Neutrophil (primary cell): ENCODE measurements around the gene SPANXD.
"Not testable (repeated sequence)": the region's sequence is repeated elsewhere in the genome, so short reads cannot be mapped to it uniquely, and the experiment has no call there.

Source experiments
- H3K27ac ChIP-seq: fragments of 200-600 bp; sonication (generic); 2 replicates; pipeline ENCODE4 v1.5.1; 2016; ENCODE audit warnings: mild to moderate bottlenecking, moderate library complexity
- H3K27me3 ChIP-seq: fragments of 200-600 bp; sonication (generic); 2 replicates; pipeline ENCODE4 v1.6.0; 2016; ENCODE audit warnings: mild to moderate bottlenecking
- H3K36me3 ChIP-seq: fragments of 200-600 bp; sonication (generic); 2 replicates; pipeline ENCODE4 v1.5.1; 2017
- H3K4me1 ChIP-seq, 2 experiments: fragments of 200-600 bp in 1 of 2; sonication (generic) in 1 of 2; 1 replicate in 1 of 2; 2 replicates in 1 of 2; pipeline versions ENCODE4 v1.5.1 to v1.6.1; 2013 to 2016; ENCODE audit warnings: low read depth in 1 of 2, low read length in 1 of 2, mild to moderate bottlenecking in 1 of 2, moderate library complexity in 1 of 2; ENCODE audit not compliant: control insufficient read depth in 1 of 2, insufficient read depth in 1 of 2
- H3K4me3 ChIP-seq, 2 experiments: fragments of 200-600 bp in 1 of 2; sonication (generic) in 1 of 2; 1 replicate in 1 of 2; 2 replicates in 1 of 2; pipeline ENCODE4 v1.5.1; 2013 to 2016; ENCODE audit warnings: low read depth in 1 of 2, low read length in 1 of 2, mild to moderate bottlenecking in 1 of 2, moderate library complexity in 1 of 2
- H3K9me3 ChIP-seq: fragments of 200-600 bp; sonication (generic); 2 replicates; pipeline ENCODE4 v1.5.1; 2016
- CTCF ChIP-seq: fragments of 200-600 bp; sonication (generic); IDR thresholded peaks from 2 replicates; pipeline ENCODE4 v1.5.1; 2016; ENCODE audit warnings: antibody characterized with exemption

The SPANXD gene

GRCh38 chrX:141698639-141699038 lies at the start of gene SPANXD:
Gene SPANXD, minus strand, starts transcription at chrX:141698739. Its CDS starts 334 bp downstream, at chrX:141698405.
- not testable (repeated sequence) for H3K4me3 ChIP-seq, H3K27ac ChIP-seq, H3K27me3 ChIP-seq, H3K4me1 ChIP-seq, H3K36me3 ChIP-seq, H3K9me3 ChIP-seq

GRCh38 chrX:141742666-141743065 lies 44.1 kb upstream of the SPANXD start:
- no peaks in the 10 kb centered on the region for H3K27me3 ChIP-seq
- no peaks in the 10 kb centered on the region for H3K4me1 ChIP-seq
- TF ChIP-seq CTCF = no peak
- H3K27ac ChIP-seq = no peak overlapping the region
- H3K9me3 ChIP-seq = no peaks in the 10 kb centered on the region
- no peaks in the 10 kb centered on the region for H3K36me3 ChIP-seq
- no peak overlapping the region for H3K4me3 ChIP-seq

- no peaks in the 10 kb centered on the region for H3K9me3 ChIP-seq
- no peak overlapping the region for H3K27ac ChIP-seq
- H3K4me3 ChIP-seq = no peak overlapping the region
- no peak for TF ChIP-seq CTCF
- H3K36me3 ChIP-seq = no peaks in the 10 kb centered on the region
- no peaks in the 10 kb centered on the region for H3K27me3 ChIP-seq
- no peaks in the 10 kb centered on the region for H3K4me1 ChIP-seq
Observed at GRCh38 chrX:141736656-141737055, 38.1 kb upstream of the SPANXD start.

GRCh38 chrX:141733371-141733770 lies 34.8 kb upstream of the SPANXD start:
- Histone ChIP-seq H3K4me3 (no peak overlapping the region), H3K36me3 (no peaks in the 10 kb centered on the region), H3K4me1 (no peaks in the 10 kb centered on the region), H3K9me3 (no peaks in the 10 kb centered on the region), H3K27ac (no peak overlapping the region), H3K27me3 (no peaks in the 10 kb centered on the region)
- no peak for TF ChIP-seq CTCF

- H3K4me1 ChIP-seq = no peaks in the 10 kb centered on the region
- H3K27me3 ChIP-seq = no peaks in the 10 kb centered on the region
- H3K27ac ChIP-seq = no peak overlapping the region
- TF ChIP-seq CTCF = no peak
- H3K9me3 ChIP-seq = no peaks in the 10 kb centered on the region
- no peaks in the 10 kb centered on the region for H3K36me3 ChIP-seq
- no peak overlapping the region for H3K4me3 ChIP-seq
Observed at GRCh38 chrX:141732031-141732430, 33.5 kb upstream of the SPANXD start.

GRCh38 chrX:141724186-141724585 lies 25.6 kb upstream of the SPANXD start:
- TF ChIP-seq CTCF = no peak

More at GRCh38 chrX:141724186-141724585, 25.6 kb upstream of the SPANXD start:
- Histone ChIP-seq H3K4me3 (no peak overlapping the region), H3K9me3 (no peaks in the 10 kb centered on the region), H3K36me3 (no peaks in the 10 kb centered on the region), H3K27me3 (no peaks in the 10 kb centered on the region), H3K4me1 (no peaks in the 10 kb centered on the region), H3K27ac (no peak overlapping the region)
